Fibroblast of pulmonary artery (primary cell): ENCODE measurements around the gene CRISPLD2.

Source experiments
- DNase-seq: peaks from one replicate; pipeline ENCODE4 v3.0.0-alpha.2; 2010; ENCODE audit warnings: low read depth
- H3K4me3 ChIP-seq: replicated peaks from 2 replicates; pipeline ENCODE4 v1.5.1; 2011; ENCODE audit warnings: low read depth, mild to moderate bottlenecking, control low read depth, low read length, moderate library complexity
- TF ChIP-seq, protein P1 (sequence below): IDR thresholded peaks from 2 replicates; pipeline ENCODE4 v1.5.1; 2011; ENCODE audit warnings: mild to moderate bottlenecking, control low read depth, low read length, inconsistent platforms; ENCODE audit errors: missing control alignments

The CRISPLD2 gene

DNA sequence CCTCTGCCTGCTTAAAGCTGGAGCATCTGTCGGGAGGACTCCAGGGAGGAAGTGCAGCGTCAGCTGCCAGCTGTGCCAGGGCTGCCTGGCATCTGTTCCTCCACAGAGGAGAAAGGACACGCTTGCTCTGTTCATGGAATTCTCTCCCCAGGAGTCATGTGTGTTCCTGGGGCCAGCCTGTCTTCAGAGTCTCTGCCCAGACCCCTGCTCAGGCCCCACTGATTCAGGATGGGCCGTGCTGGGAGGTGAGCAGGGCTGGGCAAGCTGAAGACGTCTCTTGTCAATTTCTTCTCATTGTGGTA lies 24.2 kb downstream of the CRISPLD2 start:
- no peak overlapping the region for H3K4me3 ChIP-seq
- no peak for DNase-seq
- TF ChIP-seq, protein P1, sequence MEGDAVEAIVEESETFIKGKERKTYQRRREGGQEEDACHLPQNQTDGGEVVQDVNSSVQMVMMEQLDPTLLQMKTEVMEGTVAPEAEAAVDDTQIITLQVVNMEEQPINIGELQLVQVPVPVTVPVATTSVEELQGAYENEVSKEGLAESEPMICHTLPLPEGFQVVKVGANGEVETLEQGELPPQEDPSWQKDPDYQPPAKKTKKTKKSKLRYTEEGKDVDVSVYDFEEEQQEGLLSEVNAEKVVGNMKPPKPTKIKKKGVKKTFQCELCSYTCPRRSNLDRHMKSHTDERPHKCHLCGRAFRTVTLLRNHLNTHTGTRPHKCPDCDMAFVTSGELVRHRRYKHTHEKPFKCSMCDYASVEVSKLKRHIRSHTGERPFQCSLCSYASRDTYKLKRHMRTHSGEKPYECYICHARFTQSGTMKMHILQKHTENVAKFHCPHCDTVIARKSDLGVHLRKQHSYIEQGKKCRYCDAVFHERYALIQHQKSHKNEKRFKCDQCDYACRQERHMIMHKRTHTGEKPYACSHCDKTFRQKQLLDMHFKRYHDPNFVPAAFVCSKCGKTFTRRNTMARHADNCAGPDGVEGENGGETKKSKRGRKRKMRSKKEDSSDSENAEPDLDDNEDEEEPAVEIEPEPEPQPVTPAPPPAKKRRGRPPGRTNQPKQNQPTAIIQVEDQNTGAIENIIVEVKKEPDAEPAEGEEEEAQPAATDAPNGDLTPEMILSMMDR: no peak

DNA sequence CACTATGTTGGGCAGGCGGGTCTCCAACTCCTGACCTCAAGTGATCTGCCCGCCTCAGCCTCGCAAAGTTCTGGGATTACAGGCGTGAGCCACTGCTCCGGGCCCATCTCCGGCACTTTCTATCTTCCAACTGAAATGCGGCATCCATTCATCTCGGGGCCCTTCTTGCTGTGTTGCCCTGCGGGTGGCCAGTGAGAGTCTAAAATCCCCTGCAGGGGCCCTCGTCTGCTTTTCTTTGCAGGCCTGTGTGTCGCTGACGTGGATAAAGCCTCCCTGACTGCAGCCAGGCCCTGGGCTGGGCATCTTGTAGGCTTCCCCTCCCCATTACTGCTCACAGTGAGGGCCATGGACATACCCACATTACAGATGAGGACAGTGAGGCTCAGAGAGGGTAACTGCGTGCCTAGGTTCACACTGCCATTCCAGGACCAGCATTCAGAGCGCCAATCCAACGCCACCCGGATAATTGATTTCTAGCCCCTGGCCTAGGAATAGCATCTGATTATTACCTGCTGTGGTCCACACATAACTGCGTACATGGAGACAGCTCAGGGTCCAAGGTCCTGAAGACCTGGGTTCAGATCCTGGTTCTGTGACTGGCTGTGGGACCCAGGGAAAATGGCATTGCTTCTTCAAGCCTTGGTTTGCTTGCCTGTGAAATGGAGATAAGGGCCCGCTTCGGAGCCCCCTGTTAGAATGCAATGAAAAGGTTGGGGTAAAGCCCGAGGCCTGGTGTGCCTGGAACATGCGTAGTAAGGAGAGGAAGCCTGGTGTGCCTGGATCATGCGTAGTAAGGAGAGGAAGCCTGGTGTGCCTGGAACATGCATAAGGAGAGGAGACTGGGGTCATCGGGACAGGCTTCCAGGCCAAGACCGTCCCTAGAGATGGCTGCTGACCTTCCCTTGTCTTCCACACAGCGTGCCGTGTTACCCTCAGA lies 25.0 kb downstream of the CRISPLD2 start:
- DNase-seq: no peak
- TF ChIP-seq, protein P1: no peak
- H3K4me3 ChIP-seq: no peak overlapping the region

DNA sequence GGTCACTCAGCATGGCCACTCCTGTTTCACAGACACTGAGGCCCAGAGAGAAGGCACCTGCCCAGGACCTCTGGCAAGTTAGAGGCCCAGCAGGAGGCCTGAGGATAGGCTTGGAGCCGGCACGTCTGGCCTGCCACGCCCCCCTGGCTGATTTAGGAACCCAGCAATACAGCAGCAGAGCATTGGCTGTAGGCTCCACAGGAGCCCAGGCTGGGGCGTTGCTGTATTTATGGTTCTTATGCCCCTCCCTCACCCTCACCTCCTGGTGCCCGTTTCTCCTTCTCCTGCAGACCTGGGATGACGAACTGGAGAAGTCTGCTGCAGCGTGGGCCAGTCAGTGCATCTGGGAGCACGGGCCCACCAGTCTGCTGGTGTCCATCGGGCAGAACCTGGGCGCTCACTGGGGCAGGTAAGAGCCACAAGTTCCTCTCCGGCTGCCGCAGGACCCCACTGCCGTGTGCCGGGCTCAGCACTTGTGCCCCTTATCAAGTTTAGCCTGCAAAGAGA lies 25.8 kb downstream of the CRISPLD2 start:
- TF ChIP-seq, protein P1: no peak
- H3K4me3 ChIP-seq: no peak overlapping the region
- no peak for DNase-seq

DNA sequence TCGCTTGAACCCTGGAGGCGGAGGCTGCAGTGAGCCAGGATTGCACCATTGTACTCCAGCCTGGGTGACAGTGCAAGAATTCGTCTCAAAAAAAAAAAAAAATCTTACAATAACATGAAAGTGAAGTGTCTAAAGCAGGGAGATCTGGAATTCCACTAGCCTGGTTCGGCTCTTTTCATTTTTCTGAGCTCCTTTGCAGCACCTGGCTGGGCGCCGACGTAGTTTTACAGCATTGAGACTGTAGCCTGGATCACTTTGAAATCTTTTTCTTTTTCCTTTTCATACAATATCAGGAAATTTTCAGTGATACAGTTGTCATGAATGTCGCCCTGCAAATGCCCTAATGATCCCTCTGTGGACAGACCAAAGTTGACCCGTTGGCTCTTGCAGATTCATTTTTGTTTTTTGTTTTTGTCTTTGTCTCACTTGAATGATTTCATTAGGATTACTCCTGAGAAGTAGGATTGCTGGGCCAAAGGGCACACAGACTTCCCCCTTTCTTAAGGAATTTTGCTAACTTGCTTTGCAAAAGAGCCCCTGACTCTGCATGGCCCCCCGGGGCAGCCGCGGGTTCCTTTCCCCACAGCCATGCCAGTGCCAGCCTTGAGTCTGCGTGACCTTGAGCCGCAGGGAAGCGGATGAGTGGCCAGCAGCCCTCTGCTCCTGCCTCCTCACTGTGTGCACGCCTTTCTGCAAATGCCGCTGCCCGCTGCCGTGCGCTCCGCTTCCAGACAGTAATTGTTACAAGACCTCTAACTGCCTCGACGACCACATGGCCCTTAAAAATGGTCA lies 28.0 kb downstream of the CRISPLD2 start:
- no peak for DNase-seq
- H3K4me3 ChIP-seq: no peak overlapping the region

DNA sequence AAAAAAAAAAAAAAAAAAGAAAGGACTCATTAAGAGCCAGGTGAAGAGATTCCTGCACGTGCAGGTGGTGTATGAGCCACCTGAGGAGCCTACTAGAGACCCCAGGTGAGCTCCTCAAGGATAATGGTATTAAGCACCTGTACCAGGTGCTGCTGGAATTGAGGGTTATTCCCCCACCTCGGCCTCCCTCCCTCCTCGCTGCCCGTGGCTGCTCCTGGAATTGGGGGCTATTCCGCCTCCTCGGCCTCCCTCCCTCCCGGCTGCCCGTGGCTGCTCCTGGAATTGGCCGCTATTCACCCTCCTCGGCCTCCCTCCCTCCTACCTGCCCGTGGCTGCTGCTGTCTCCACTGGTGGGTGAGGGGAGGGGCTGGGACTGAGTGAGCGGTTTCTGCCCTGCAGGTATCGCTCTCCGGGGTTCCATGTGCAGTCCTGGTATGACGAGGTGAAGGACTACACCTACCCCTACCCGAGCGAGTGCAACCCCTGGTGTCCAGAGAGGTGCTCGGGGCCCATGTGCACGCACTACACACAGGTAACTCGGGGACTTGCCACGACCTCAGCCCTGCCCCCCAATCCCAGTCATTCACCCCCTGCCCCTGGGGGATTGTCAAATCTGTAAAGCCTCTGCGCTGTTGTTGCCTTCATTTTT lies 29.3 kb downstream of the CRISPLD2 start:
- no peak for DNase-seq
- TF ChIP-seq, protein P1: no peak
- no peak overlapping the region for H3K4me3 ChIP-seq

More for the DNA sequence above, 28.0 kb downstream of the CRISPLD2 start:
- TF ChIP-seq, protein P1: no peak

DNA sequence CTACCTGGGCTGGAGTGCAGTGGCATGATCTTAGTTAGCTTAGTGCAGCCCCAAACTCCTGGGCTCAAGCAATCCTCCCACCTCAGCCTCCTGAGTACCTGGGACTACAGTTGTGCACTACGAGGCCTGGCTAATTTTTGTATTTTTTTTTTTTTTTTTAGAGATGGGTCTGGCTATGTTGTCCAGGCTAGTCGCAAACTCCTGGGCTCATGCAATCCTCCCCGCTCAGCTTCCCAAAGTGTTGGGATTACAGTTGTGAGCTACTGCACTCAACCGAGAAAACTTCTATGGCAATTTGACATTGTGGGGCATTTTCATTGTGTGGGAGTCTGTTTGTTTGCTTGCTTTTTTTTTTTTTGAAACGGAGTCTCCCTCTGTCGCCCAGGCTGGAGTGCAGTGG lies 30.0 kb downstream of the CRISPLD2 start:
- H3K4me3 ChIP-seq: no peak overlapping the region
- TF ChIP-seq, protein P1: no peak
- no peak for DNase-seq
